CD14-positive monocyte (primary cell): Measurements from ENCODE around the gene DPP10. TPM values are rescaled to one million over a fixed set of nuclear protein-coding genes. Genes with fewer than 3 reads are reported as not detected.

Experiments
- DNase-seq, 3 donors: peaks; one replicate each; pipeline ENCODE4 v3.0.0-alpha.2; 2011 to 2022
- H2AFZ ChIP-seq: 2 replicates; pipeline ENCODE4 v1.6.0; 2012; ENCODE audit warnings: mild to moderate bottlenecking, low read depth, low read length, inconsistent platforms; ENCODE audit not compliant: insufficient read depth, poor library complexity, severe bottlenecking
- H3K27ac ChIP-seq, 2 donors: 1 replicate in 1 of 2; 2 replicates in 1 of 2; pipeline ENCODE4 v1.5.1; 2012 to 2013; ENCODE audit warnings: low read length in 2 of 2, control low read depth in 1 of 2, inconsistent platforms in 1 of 2, low read depth in 1 of 2, mild to moderate bottlenecking in 1 of 2
- H3K27me3 ChIP-seq, 2 donors: one replicate each; pipeline versions ENCODE4 v1.6.0 to v1.6.1; 2011 to 2013; ENCODE audit warnings: low read length in 2 of 2; ENCODE audit not compliant: control insufficient read depth in 2 of 2, insufficient read depth in 2 of 2
- H3K36me3 ChIP-seq, 2 donors: replicated peaks in 1 of 2; 1 replicate in 1 of 2; 2 replicates in 1 of 2; pipeline versions ENCODE4 v1.5.1 to v1.6.1; 2012 to 2013; ENCODE audit warnings: low read length in 2 of 2, control low read depth in 1 of 2, inconsistent platforms in 1 of 2, mild to moderate bottlenecking in 1 of 2; ENCODE audit not compliant: insufficient read depth in 2 of 2, control insufficient read depth in 1 of 2
- H3K4me1 ChIP-seq, 2 donors: 1 replicate in 1 of 2; 2 replicates in 1 of 2; pipeline versions ENCODE4 v1.5.1 to v1.6.1; 2012 to 2013; ENCODE audit warnings: low read length in 2 of 2, control low read depth in 1 of 2, inconsistent platforms in 1 of 2, mild to moderate bottlenecking in 1 of 2, moderate library complexity in 1 of 2; ENCODE audit not compliant: insufficient read depth in 2 of 2, control insufficient read depth in 1 of 2
- H3K4me2 ChIP-seq: replicated peaks from 2 replicates; pipeline ENCODE3; 2012; ENCODE audit warnings: low read length, moderate library complexity, mild to moderate bottlenecking; ENCODE audit not compliant: poor library complexity, severe bottlenecking; ENCODE audit errors: extremely low read depth
- H3K4me3 ChIP-seq, 3 experiments: fragments of 200-600 bp in 1 of 3; sonication (generic) in 1 of 3; replicated peaks in 1 of 3; 1 replicate in 2 of 3; 2 replicates in 1 of 3; pipeline ENCODE4 v1.5.1; 2011 to 2013; ENCODE audit warnings: low read length in 3 of 3, mild to moderate bottlenecking in 3 of 3, control low read depth in 2 of 3, low read depth in 2 of 3, inconsistent platforms in 1 of 3, moderate library complexity in 1 of 3
- H3K79me2 ChIP-seq: 2 replicates; pipeline ENCODE4 v1.6.0; 2012; ENCODE audit warnings: mild to moderate bottlenecking, control low read depth, inconsistent platforms, low read length, moderate library complexity; ENCODE audit not compliant: insufficient read depth
- H3K9ac ChIP-seq: 2 replicates; pipeline ENCODE4 v1.6.0; 2017; ENCODE audit warnings: low read length, mild to moderate bottlenecking; ENCODE audit not compliant: insufficient read depth, poor library complexity, severe bottlenecking
- H3K9me3 ChIP-seq, 2 donors: replicated peaks in 1 of 2; 1 replicate in 1 of 2; 2 replicates in 1 of 2; pipeline versions ENCODE4 v1.5.1 to v1.6.1; 2012 to 2013; ENCODE audit warnings: low read length in 2 of 2, control low read depth in 1 of 2; ENCODE audit not compliant: control insufficient read depth in 1 of 2, insufficient read depth in 1 of 2
- H4K20me1 ChIP-seq: 2 replicates; pipeline ENCODE4 v1.6.0; 2012; ENCODE audit warnings: mild to moderate bottlenecking, low read length, control low read depth, moderate library complexity; ENCODE audit not compliant: insufficient read depth
- H3K27ac Mint-ChIP-seq, 7 donors: one replicate each; pipeline ENCODE4 v1.8.0; 2020; ENCODE audit warnings: mild to moderate bottlenecking in 7 of 7, mixed read lengths in 7 of 7, moderate library complexity in 6 of 7, inconsistent platforms in 2 of 7
- H3K27me3 Mint-ChIP-seq, 3 donors: one replicate each; pipeline ENCODE4 v1.8.0; 2021 to 2022; ENCODE audit warnings: low read depth in 3 of 3, mild to moderate bottlenecking in 3 of 3, mixed read lengths in 3 of 3, moderate library complexity in 3 of 3, inconsistent platforms in 1 of 3
- H3K36me3 Mint-ChIP-seq, 2 donors: one replicate each; pipeline ENCODE4 v1.8.0; 2020; ENCODE audit warnings: mixed read lengths in 2 of 2, inconsistent platforms in 1 of 2, mild to moderate bottlenecking in 1 of 2
- H3K4me1 Mint-ChIP-seq: one replicate; pipeline ENCODE4 v1.8.0; 2020; ENCODE audit warnings: mild to moderate bottlenecking, mixed read lengths
- H3K4me3 Mint-ChIP-seq, 2 donors: one replicate each; pipeline ENCODE4 v1.8.0; 2020; ENCODE audit warnings: mild to moderate bottlenecking in 2 of 2, mixed read lengths in 2 of 2, moderate library complexity in 1 of 2
- H3K9me3 Mint-ChIP-seq, 7 donors: one replicate each; pipeline ENCODE4 v1.8.0; 2020 to 2022; ENCODE audit warnings: mixed read lengths in 7 of 7, mild to moderate bottlenecking in 6 of 7, moderate library complexity in 6 of 7, inconsistent platforms in 2 of 7
- WGBS: methylation state at CpG from one replicate; pipeline ENCODE4 v1.1.5; 2013; ENCODE audit warnings: missing lambda C conversion rate; ENCODE audit not compliant: insufficient coverage; 5-methylcytosine and 5-hydroxymethylcytosine counted together
- intact Hi-C, 2 donors: fragments of 100-400 bp; cut with micrococcal nuclease; formaldehyde crosslinking; loops; one replicate each; pipeline versions ENCODE4 v1.15.0 to v1.15.1; 2023
- polyA plus RNA-seq, 3 donors: library from polyadenylated mRNA; depleted of rRNA in 1 of 3; unstranded in 2 of 3; stranded (reverse) in 1 of 3; fragments of 300-500 nt in 2 of 3; fragments of >200 nt in 1 of 3; fragmentation: Illumina TruSeq in 2 of 3; gene quantifications; 1 replicate in 2 of 3; 2 replicates in 1 of 3; pipeline ENCODE4 v1.2.3, GENCODE V29; 2012 to 2021
- TF ChIP-seq, protein P1 (sequence below): fragments of 200-600 bp; IDR thresholded peaks from one replicate; pipeline ENCODE4 v1.8.0; 2022; ENCODE audit warnings: antibody characterized with exemption, mild to moderate bottlenecking

Gene DPP10
- polyA plus RNA-seq, 3 donors = not detected

- no peak overlapping the region for H3K27ac Mint-ChIP-seq
- TF ChIP-seq, protein P1, sequence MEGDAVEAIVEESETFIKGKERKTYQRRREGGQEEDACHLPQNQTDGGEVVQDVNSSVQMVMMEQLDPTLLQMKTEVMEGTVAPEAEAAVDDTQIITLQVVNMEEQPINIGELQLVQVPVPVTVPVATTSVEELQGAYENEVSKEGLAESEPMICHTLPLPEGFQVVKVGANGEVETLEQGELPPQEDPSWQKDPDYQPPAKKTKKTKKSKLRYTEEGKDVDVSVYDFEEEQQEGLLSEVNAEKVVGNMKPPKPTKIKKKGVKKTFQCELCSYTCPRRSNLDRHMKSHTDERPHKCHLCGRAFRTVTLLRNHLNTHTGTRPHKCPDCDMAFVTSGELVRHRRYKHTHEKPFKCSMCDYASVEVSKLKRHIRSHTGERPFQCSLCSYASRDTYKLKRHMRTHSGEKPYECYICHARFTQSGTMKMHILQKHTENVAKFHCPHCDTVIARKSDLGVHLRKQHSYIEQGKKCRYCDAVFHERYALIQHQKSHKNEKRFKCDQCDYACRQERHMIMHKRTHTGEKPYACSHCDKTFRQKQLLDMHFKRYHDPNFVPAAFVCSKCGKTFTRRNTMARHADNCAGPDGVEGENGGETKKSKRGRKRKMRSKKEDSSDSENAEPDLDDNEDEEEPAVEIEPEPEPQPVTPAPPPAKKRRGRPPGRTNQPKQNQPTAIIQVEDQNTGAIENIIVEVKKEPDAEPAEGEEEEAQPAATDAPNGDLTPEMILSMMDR = no peak
- no peaks in the 10 kb centered on the region for H3K4me1 Mint-ChIP-seq
- peaks cover 0 to 3% (median 0%) of the 10 kb centered on the region in 7 donors for H3K9me3 Mint-ChIP-seq
- H3K4me2 ChIP-seq = no peak overlapping the region
- H3K27me3 Mint-ChIP-seq = no peaks in the 10 kb centered on the region
- no peaks in the 10 kb centered on the region for H3K9me3 ChIP-seq
- H3K27ac ChIP-seq = no peak overlapping the region
- H4K20me1 ChIP-seq = no peaks in the 10 kb centered on the region
- H3K9ac ChIP-seq = no peak overlapping the region
- no peaks in the 10 kb centered on the region for H3K36me3 Mint-ChIP-seq
- no peaks in the 10 kb centered on the region for H3K4me1 ChIP-seq
- no peaks in the 10 kb centered on the region for H3K27me3 ChIP-seq
- no peak overlapping the region for H3K4me3 ChIP-seq
- no peaks in the 10 kb centered on the region for H3K36me3 ChIP-seq
- H3K79me2 ChIP-seq = no peaks in the 10 kb centered on the region
- no peak overlapping the region for H2AFZ ChIP-seq
- intact Hi-C loops = no loop called here
- H3K4me3 Mint-ChIP-seq = no peak overlapping the region
- WGBS = no CpG with 5 or more reads among the region's 4 CpGs
- DNase-seq = no peak
Observed at GRCh38 chr2:115199966-115200365, 757.5 kb downstream of the DPP10 start.

- no peaks in the 10 kb centered on the region for H4K20me1 ChIP-seq
- Mint-ChIP-seq H3K36me3 (no peaks in the 10 kb centered on the region), H3K4me1 (no peaks in the 10 kb centered on the region), H3K27me3 (no peaks in the 10 kb centered on the region), H3K9me3 (peaks cover 0 to 3% (median 0%) of the 10 kb centered on the region in 7 donors), H3K27ac (no peak overlapping the region), H3K4me3 (no peak overlapping the region)
- no peak for DNase-seq
- no peaks in the 10 kb centered on the region for H3K27me3 ChIP-seq
- no peak overlapping the region for H3K27ac ChIP-seq
- no peak overlapping the region for H3K9ac ChIP-seq
- TF ChIP-seq, protein P1 = no peak
- no peak overlapping the region for H3K4me2 ChIP-seq
- H3K4me3 ChIP-seq = no peak overlapping the region
- intact Hi-C loops = no loop called here
- H3K9me3 ChIP-seq = no peaks in the 10 kb centered on the region
- H3K4me1 ChIP-seq = no peaks in the 10 kb centered on the region
- WGBS = no CpG with 5 or more reads among the region's 4 CpGs
- H2AFZ ChIP-seq = no peak overlapping the region
- no peaks in the 10 kb centered on the region for H3K36me3 ChIP-seq
- no peaks in the 10 kb centered on the region for H3K79me2 ChIP-seq
Observed at GRCh38 chr2:115201386-115201785, 758.9 kb downstream of the DPP10 start.
